ENCODE data around the gene EVI5. TPM values are rescaled to one million over a fixed set of nuclear protein-coding genes. Genes with fewer than 3 reads are reported as not detected.

EVI5 gene
- total and polyA plus RNA-seq, 2 experiments from 2014 or later: 16.5 to 20.0 TPM

- peak overlapping the region; percentile 17 for H3K4me3 ChIP-seq
- peaks cover 62% of the 10 kb centered on the region for H3K79me2 ChIP-seq (ENCODE audit: insufficient read depth)
- H3K9ac ChIP-seq: peak overlapping the region; percentile 65
- no peaks in the 10 kb centered on the region for H3K9me2 ChIP-seq (ENCODE audit: insufficient read depth)
- H3K27me3 ChIP-seq (replicated peaks; ENCODE audit: insufficient read depth): no peaks in the 10 kb centered on the region
- H4K20me1 ChIP-seq (ENCODE audit: insufficient read depth): no peaks in the 10 kb centered on the region
- in situ Hi-C loops (cut with MboI): no loop called here
- no peaks in the 10 kb centered on the region for H3K9me3 ChIP-seq (ENCODE audit: low read depth)
- 10 to 13% methylated on average over 19 of the region's 19 CpGs for WGBS, 2 experiments (ENCODE audit: low coverage in 1 of 2, low lambda C conversion rate in 2 of 2, missing lambda C conversion rate in 2 of 2)
- TF ChIP-seq EZH2 (IDR thresholded peaks at IDR 0.05; ENCODE audit: insufficient read depth, poor library complexity, severe bottlenecking) (no peak), EZH2phosphoT487 (IDR thresholded peaks at IDR 0.05; ENCODE audit: insufficient read depth, low read depth) (no peak)
- peak overlapping the region; percentile 48 for H3K4me2 ChIP-seq (ENCODE audit: unreplicated experiment)
- H3K27ac ChIP-seq: peak overlapping the region; percentile 84
- H2AFZ ChIP-seq: peak overlapping the region; percentile 46
- peaks cover 56% of the 10 kb centered on the region for H3K4me1 ChIP-seq (ENCODE audit: insufficient read depth)
- no peaks in the 10 kb centered on the region for H3K36me3 ChIP-seq (ENCODE audit: low read depth)
- peaks cover 49% of the 10 kb centered on the region for H3F3A ChIP-seq (ENCODE audit: insufficient read depth)
- peak; percentile 90 for DNase-seq
These were observed 29.1 kb downstream of the EVI5 start for GRCh38 chr1:92755541-92756461.

GRCh38 chr1:92754719-92755050 is 30.2 kb downstream of the EVI5 start:
- Histone ChIP-seq H3K4me2 (ENCODE audit: unreplicated experiment) (peak overlapping the region; percentile 52), H3K36me3 (ENCODE audit: low read depth) (no peaks in the 10 kb centered on the region), H3K4me1 (ENCODE audit: insufficient read depth) (peaks cover 55% of the 10 kb centered on the region), H3K9me2 (ENCODE audit: insufficient read depth) (no peaks in the 10 kb centered on the region), H3K27ac (peak overlapping the region; percentile 84), H4K20me1 (ENCODE audit: insufficient read depth) (no peaks in the 10 kb centered on the region), H3K79me2 (ENCODE audit: insufficient read depth) (peaks cover 64% of the 10 kb centered on the region), H3K9ac (no peak overlapping the region), H2AFZ (no peak overlapping the region), H3K9me3 (ENCODE audit: low read depth) (no peaks in the 10 kb centered on the region), H3K4me3 (no peak overlapping the region), H3F3A (ENCODE audit: insufficient read depth) (peaks cover 49% of the 10 kb centered on the region), H3K27me3 (replicated peaks; ENCODE audit: insufficient read depth) (no peaks in the 10 kb centered on the region)
- WGBS, 2 experiments (ENCODE audit: low coverage in 1 of 2, low lambda C conversion rate in 2 of 2, missing lambda C conversion rate in 2 of 2): 100% methylated on average over 1 of the region's 1 CpG
- DNase-seq: no peak
- in situ Hi-C loops (cut with MboI): no loop called here
- TF ChIP-seq EZH2phosphoT487 (IDR thresholded peaks at IDR 0.05; ENCODE audit: insufficient read depth, low read depth): no peak
- no peak for TF ChIP-seq EZH2 (IDR thresholded peaks at IDR 0.05; ENCODE audit: insufficient read depth, poor library complexity, severe bottlenecking)

GRCh38 chr1:92754000-92754718 is 30.7 kb downstream of the EVI5 start:
- no peaks in the 10 kb centered on the region for H3K9me2 ChIP-seq (ENCODE audit: insufficient read depth)
- in situ Hi-C loops (cut with MboI): no loop called here
- no peaks in the 10 kb centered on the region for H3K27me3 ChIP-seq (replicated peaks; ENCODE audit: insufficient read depth)
- no peak overlapping the region; the same call in 1 of the 2 replicates for H3K4me3 ChIP-seq
- peak; percentile 82 for DNase-seq
- peaks cover 50% of the 10 kb centered on the region for H3K4me1 ChIP-seq (ENCODE audit: insufficient read depth)
- H3K36me3 ChIP-seq (ENCODE audit: low read depth): no peaks in the 10 kb centered on the region
- H2AFZ ChIP-seq: no peak overlapping the region
- WGBS, 2 experiments (ENCODE audit: low coverage in 1 of 2, low lambda C conversion rate in 2 of 2, missing lambda C conversion rate in 2 of 2): 95 to 96% methylated on average over 1 of the region's 1 CpG
- H3F3A ChIP-seq (ENCODE audit: insufficient read depth): peaks cover 49% of the 10 kb centered on the region
- H3K9me3 ChIP-seq (ENCODE audit: low read depth): no peaks in the 10 kb centered on the region
- peak overlapping the region; percentile 23; the same call in 1 of the 2 replicates for H3K9ac ChIP-seq
- TF ChIP-seq EZH2 (IDR thresholded peaks at IDR 0.05; ENCODE audit: insufficient read depth, poor library complexity, severe bottlenecking) (no peak), EZH2phosphoT487 (IDR thresholded peaks at IDR 0.05; ENCODE audit: insufficient read depth, low read depth) (no peak)
- H3K27ac ChIP-seq: peak overlapping the region; percentile 84
- no peaks in the 10 kb centered on the region for H4K20me1 ChIP-seq (ENCODE audit: insufficient read depth)
- H3K4me2 ChIP-seq (ENCODE audit: unreplicated experiment): peak overlapping the region; percentile 52
- peaks cover 66% of the 10 kb centered on the region for H3K79me2 ChIP-seq (ENCODE audit: insufficient read depth)

DNA sequence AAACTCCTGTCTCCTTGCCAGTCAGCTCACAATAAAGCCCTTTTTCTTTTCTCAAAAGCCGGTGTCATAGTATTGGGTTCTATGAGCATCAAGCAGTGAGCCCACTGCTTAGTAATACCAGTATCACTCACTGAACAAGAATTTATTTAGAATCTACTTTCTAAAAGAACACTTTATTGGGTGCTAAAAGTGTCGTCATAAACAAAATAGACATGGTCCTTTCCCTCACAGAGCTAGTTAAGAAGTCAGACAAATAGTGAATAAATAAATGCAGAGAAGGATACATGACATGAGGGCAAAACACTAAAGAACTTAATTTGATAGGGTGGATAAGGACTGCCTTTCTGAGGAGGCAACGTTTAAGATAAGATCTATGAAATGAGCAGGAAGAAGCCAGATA is 32.2 kb downstream of the EVI5 start:
- Histone ChIP-seq H3K79me2 (ENCODE audit: insufficient read depth) (peaks cover 66% of the 10 kb centered on the region), H3K9me2 (ENCODE audit: insufficient read depth) (no peaks in the 10 kb centered on the region), H2AFZ (no peak overlapping the region), H3K27me3 (replicated peaks; ENCODE audit: insufficient read depth) (no peaks in the 10 kb centered on the region), H3K9me3 (ENCODE audit: low read depth) (no peaks in the 10 kb centered on the region), H4K20me1 (ENCODE audit: insufficient read depth) (no peaks in the 10 kb centered on the region), H3K4me2 (ENCODE audit: unreplicated experiment) (peak overlapping the region; percentile 52), H3F3A (ENCODE audit: insufficient read depth) (peaks cover 49% of the 10 kb centered on the region), H3K36me3 (ENCODE audit: low read depth) (no peaks in the 10 kb centered on the region), H3K27ac (peak overlapping the region; percentile 84), H3K9ac (peak overlapping the region; percentile 10; the same call in 1 of the 2 replicates), H3K4me3 (no peak overlapping the region), H3K4me1 (ENCODE audit: insufficient read depth) (peaks cover 46% of the 10 kb centered on the region)
- whole genome bisulfite sequencing, 2 experiments (ENCODE audit: low coverage in 1 of 2, low lambda C conversion rate in 2 of 2, missing lambda C conversion rate in 2 of 2): 23 to 43% methylated on average over 3 of the region's 3 CpGs
- DNase-seq: peak; percentile 73
- in situ Hi-C loops (cut with MboI): no loop called here
- TF ChIP-seq EZH2phosphoT487 (IDR thresholded peaks at IDR 0.05; ENCODE audit: insufficient read depth, low read depth): no peak
- no peak for TF ChIP-seq EZH2 (IDR thresholded peaks at IDR 0.05; ENCODE audit: insufficient read depth, poor library complexity, severe bottlenecking)

Data from GM23248 (cell line).